NCI-H1417 treated with DMSO at 0.1 percent for 48 hours (cell line): ENCODE data around the gene SLC22A31.

Source experiments
- DNase-seq: peaks from one replicate; lab custom pipeline; 2025; lab: John Stamatoyannopoulos, UW

SLC22A31 gene

GRCh38 chr16:89216315-89217137, 16.2 kb upstream of the SLC22A31 start:
- DNase-seq = no peak

GRCh38 chr16:89210904-89211515, 10.7 kb upstream of the SLC22A31 start:
- DNase-seq = no peak

GRCh38 chr16:89210165-89210903, 10.0 kb upstream of the SLC22A31 start:
- no peak for DNase-seq

- DNase-seq = no peak
Measured at GRCh38 chr16:89209522-89210044, 9.2 kb upstream of the SLC22A31 start.

- no peak for DNase-seq
Measured at GRCh38 chr16:89207993-89208392, 7.7 kb upstream of the SLC22A31 start.

- no peak for DNase-seq
Measured at GRCh38 chr16:89202422-89203215, 2.3 kb upstream of the SLC22A31 start.

- no peak for DNase-seq
Measured at GRCh38 chr16:89201439-89202377, 1.4 kb upstream of the SLC22A31 start.

- DNase-seq = no peak
Measured at GRCh38 chr16:89200850-89201411, 594 bp upstream of the SLC22A31 start.

GRCh38 chr16:89199241-89200123, 855 bp downstream of the SLC22A31 start:
- no peak for DNase-seq

- DNase-seq = no peak
Measured at GRCh38 chr16:89198417-89199240, 1.7 kb downstream of the SLC22A31 start.

GRCh38 chr16:89197633-89198416, 2.5 kb downstream of the SLC22A31 start:
- no peak for DNase-seq

- no peak for DNase-seq
Measured at GRCh38 chr16:89197033-89197632, 3.2 kb downstream of the SLC22A31 start.

- no peak for DNase-seq
Measured at GRCh38 chr16:89195521-89196171, 4.7 kb downstream of the SLC22A31 start.

- no peak for DNase-seq
Measured at GRCh38 chr16:89194340-89195311, 5.7 kb downstream of the SLC22A31 start.

- no peak for DNase-seq
Measured at GRCh38 chr16:89193576-89194293, 6.6 kb downstream of the SLC22A31 start.
